ENCODE measurements around the gene FBXW4. TPM values are rescaled to one million over a fixed set of nuclear protein-coding genes. Genes with fewer than 3 reads are reported as not detected.

FBXW4 gene
- total and polyA plus RNA-seq, 2 experiments from 2014 or later, result 15.5 to 32.7 TPM

DNA sequence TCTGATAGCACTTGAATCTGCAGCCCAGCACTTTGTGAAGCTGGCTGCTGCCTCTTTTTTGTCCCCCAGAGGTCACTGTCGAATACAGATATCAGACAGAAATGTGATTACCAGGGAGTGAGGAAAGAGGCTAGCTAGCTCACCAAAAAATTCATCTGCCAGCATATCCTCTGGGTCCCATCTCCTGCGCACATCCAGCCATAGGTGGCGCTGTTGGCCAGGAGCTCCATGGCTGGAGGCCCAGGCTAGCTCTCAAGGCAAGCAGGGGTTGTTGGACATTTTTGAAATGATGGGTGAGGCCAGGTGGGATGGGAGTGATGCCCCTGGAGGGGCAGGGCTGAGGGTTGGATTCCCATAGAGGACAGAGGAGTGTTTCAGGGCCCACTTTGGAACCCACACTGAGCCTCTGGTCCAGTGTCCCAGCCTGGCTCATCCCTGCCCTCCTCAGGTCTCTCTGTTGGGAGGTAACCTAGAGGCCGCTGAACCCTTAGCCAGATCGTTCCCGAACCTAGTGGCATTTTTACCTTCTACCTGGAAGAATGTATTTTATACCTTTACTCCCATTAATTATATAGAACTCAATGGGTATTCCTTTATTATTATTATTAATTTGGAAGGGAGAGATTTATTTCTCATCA lies 92.1 kb downstream of the FBXW4 start:
- Histone ChIP-seq H3K4me2 (no peak overlapping the region), H3K4me1 (ENCODE audit: insufficient read depth) (no peaks in the 10 kb centered on the region), H3K36me3 (replicated peaks; ENCODE audit: insufficient read depth, low read depth) (no peaks in the 10 kb centered on the region), H4K20me1 (ENCODE audit: insufficient read depth, poor library complexity, severe bottlenecking) (no peaks in the 10 kb centered on the region), H3K4me3 (no peak overlapping the region), H3K79me2 (no peaks in the 10 kb centered on the region), H3K9me2 (replicated peaks; ENCODE audit: insufficient read depth) (no peaks in the 10 kb centered on the region), H3K27me3 (no peaks in the 10 kb centered on the region), H3K27ac (no peak overlapping the region), H2AFZ (no peak overlapping the region), H3K9me3 (ENCODE audit: low read depth) (no peaks in the 10 kb centered on the region)
- peak; percentile 76 for TF ChIP-seq CTCF (IDR thresholded peaks at IDR 0.05; ENCODE audit: poor library complexity)
- TF ChIP-seq EZH2 (IDR thresholded peaks at IDR 0.05; ENCODE audit: borderline replicate concordance), result no peak
- peak; percentile 82 for DNase-seq (ENCODE audit: low spot score)
- WGBS (ENCODE audit: low lambda C conversion rate, missing lambda C conversion rate), result 40% methylated on average over 6 of the region's 6 CpGs

GRCh38 chr10:101601541-101601940 lies 93.4 kb downstream of the FBXW4 start:
- TF ChIP-seq EZH2phosphoT487 (IDR thresholded peaks at IDR 0.05; ENCODE audit: low read depth, severe bottlenecking, unreplicated experiment) (no peak), EZH2 (IDR thresholded peaks at IDR 0.05; ENCODE audit: borderline replicate concordance) (no peak), CTCF (IDR thresholded peaks at IDR 0.05; ENCODE audit: poor library complexity) (no peak)
- Histone ChIP-seq H3K4me3 (no peak overlapping the region), H3K9me2 (replicated peaks; ENCODE audit: insufficient read depth) (no peaks in the 10 kb centered on the region), H3K4me1 (ENCODE audit: insufficient read depth) (no peaks in the 10 kb centered on the region), H3K27me3 (no peaks in the 10 kb centered on the region), H3K4me2 (no peak overlapping the region), H3K79me2 (no peaks in the 10 kb centered on the region), H4K20me1 (ENCODE audit: insufficient read depth, poor library complexity, severe bottlenecking) (no peaks in the 10 kb centered on the region), H3K9me3 (ENCODE audit: low read depth) (no peaks in the 10 kb centered on the region), H3K27ac (no peak overlapping the region), H2AFZ (no peak overlapping the region), H3K36me3 (replicated peaks; ENCODE audit: insufficient read depth, low read depth) (no peaks in the 10 kb centered on the region)
- no peak for DNase-seq (ENCODE audit: low spot score)
- WGBS (ENCODE audit: low lambda C conversion rate, missing lambda C conversion rate), result 89% methylated on average over 1 of the region's 1 CpG

DNA sequence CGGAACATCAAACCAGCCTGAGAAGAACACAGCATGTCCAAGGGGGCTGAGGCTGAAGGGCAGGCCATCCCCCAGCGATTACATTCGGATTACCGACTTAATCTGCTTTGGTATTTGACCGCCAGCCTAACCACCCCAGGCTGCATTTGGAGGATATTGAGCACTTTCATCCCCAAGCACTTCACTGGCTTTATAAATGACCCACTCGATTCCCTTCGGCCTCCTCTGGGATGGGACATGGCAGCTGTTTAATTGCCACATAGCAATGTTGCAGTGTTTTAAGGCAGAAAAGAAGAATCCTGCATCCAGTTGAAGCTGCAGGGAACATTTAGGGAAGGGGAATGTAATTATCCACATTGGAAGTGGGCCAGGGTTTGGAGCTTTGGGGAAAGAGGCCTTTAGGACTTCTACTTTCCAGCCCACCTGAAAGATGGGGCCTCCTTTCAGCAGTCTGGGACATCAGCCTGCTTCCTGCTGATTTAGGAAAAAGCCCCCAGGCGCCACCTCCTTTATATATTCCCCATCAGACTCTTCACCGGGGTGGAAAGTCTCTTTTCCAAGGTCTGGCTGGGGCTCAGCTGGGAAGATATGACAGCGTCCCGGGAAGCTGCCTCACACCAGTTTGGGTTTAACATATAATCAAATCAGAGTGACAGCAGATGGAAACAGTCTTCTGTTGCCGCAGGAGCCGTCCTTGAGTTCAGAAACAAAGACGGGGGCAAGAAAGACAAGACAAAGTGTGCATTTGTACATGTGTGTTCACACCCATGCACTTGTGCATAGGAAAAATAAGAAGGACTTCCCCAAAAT lies 97.7 kb downstream of the FBXW4 start:
- H3K79me2 ChIP-seq, result no peaks in the 10 kb centered on the region
- H3K36me3 ChIP-seq (replicated peaks; ENCODE audit: insufficient read depth, low read depth), result no peaks in the 10 kb centered on the region
- H3K4me2 ChIP-seq, result no peak overlapping the region
- no peak overlapping the region for H3K27ac ChIP-seq
- no peak overlapping the region for H2AFZ ChIP-seq
- no peaks in the 10 kb centered on the region for H3K4me1 ChIP-seq (ENCODE audit: insufficient read depth)
- TF ChIP-seq EZH2 (IDR thresholded peaks at IDR 0.05; ENCODE audit: borderline replicate concordance), result no peak
- no peak for TF ChIP-seq EZH2phosphoT487 (IDR thresholded peaks at IDR 0.05; ENCODE audit: low read depth, severe bottlenecking, unreplicated experiment)
- TF ChIP-seq CTCF (IDR thresholded peaks at IDR 0.05; ENCODE audit: poor library complexity), result no peak
- H3K9me2 ChIP-seq (replicated peaks; ENCODE audit: insufficient read depth), result no peaks in the 10 kb centered on the region
- H4K20me1 ChIP-seq (ENCODE audit: insufficient read depth, poor library complexity, severe bottlenecking), result no peaks in the 10 kb centered on the region
- no peak for DNase-seq (ENCODE audit: low spot score)
- no peaks in the 10 kb centered on the region for H3K27me3 ChIP-seq
- 60% methylated on average over 14 of the region's 14 CpGs for WGBS (ENCODE audit: low lambda C conversion rate, missing lambda C conversion rate)
- no peaks in the 10 kb centered on the region for H3K9me3 ChIP-seq (ENCODE audit: low read depth)
- H3K4me3 ChIP-seq, result no peak overlapping the region

All from hepatocyte (in vitro differentiated cells).